Anterior cingulate cortex (tissue), 58 donors: Measurements from ENCODE around the gene ZNF646.
A peak's percentile ranks its signal among the peaks of the same experiment; 100 is the strongest.

Experiments
- DNase-seq, 58 donors: peaks; one replicate each; lab custom pipeline; 2025; lab: John Stamatoyannopoulos, UW

ZNF646 gene

GRCh38 chr16:31063843-31064611 lies 10.2 kb upstream of the ZNF646 start:
- DNase-seq, result no peak

GRCh38 chr16:31064882-31065461 lies 9.2 kb upstream of the ZNF646 start:
- DNase-seq, result no peak

GRCh38 chr16:31067342-31067741 lies 6.9 kb upstream of the ZNF646 start:
- no peak for DNase-seq

GRCh38 chr16:31071861-31072260 lies 2.4 kb upstream of the ZNF646 start:
- no peak for DNase-seq

GRCh38 chr16:31072540-31073141 lies 1.6 kb upstream of the ZNF646 start:
- peak in 11 of 58 donors; percentile 8 to 41 (median 22) for DNase-seq

GRCh38 chr16:31073142-31073969 lies 866 bp upstream of the ZNF646 start:
- peak; percentile 56 to 96 (median 88) for DNase-seq

GRCh38 chr16:31074814-31075183 lies 577 bp downstream of the ZNF646 start:
- no peak for DNase-seq

- no peak for DNase-seq
Measured at GRCh38 chr16:31076319-31076718, 2.1 kb downstream of the ZNF646 start.

GRCh38 chr16:31077024-31077423 lies 2.8 kb downstream of the ZNF646 start:
- DNase-seq, result no peak

- no peak for DNase-seq
Measured at GRCh38 chr16:31077592-31078396, 3.6 kb downstream of the ZNF646 start.

GRCh38 chr16:31078597-31079341 lies 4.5 kb downstream of the ZNF646 start:
- DNase-seq, result no peak

- no peak for DNase-seq
Measured at GRCh38 chr16:31079342-31079944, 5.2 kb downstream of the ZNF646 start.

- DNase-seq, result no peak
Measured at GRCh38 chr16:31080035-31080629, 5.9 kb downstream of the ZNF646 start.

- no peak for DNase-seq
Measured at GRCh38 chr16:31080756-31081419, 6.7 kb downstream of the ZNF646 start.

- peak in 16 of 58 donors; percentile 10 to 38 (median 18) for DNase-seq
Measured at GRCh38 chr16:31081428-31082351, 7.5 kb downstream of the ZNF646 start.

- DNase-seq, result no peak
Measured at GRCh38 chr16:31082368-31083045, 8.3 kb downstream of the ZNF646 start.
